Measurements from ENCODE around the gene NKX3-2.

The NKX3-2 gene

GRCh38 chr4:13530823-13531624 lies 13.3 kb downstream of the NKX3-2 start:
- DNase-seq, result no peak

- no peak for DNase-seq
These were observed 15.0 kb downstream of the NKX3-2 start for GRCh38 chr4:13529128-13529919.

- DNase-seq, result no peak
These were observed 15.5 kb downstream of the NKX3-2 start for GRCh38 chr4:13528821-13529127.

GRCh38 chr4:13527981-13528820 lies 16.1 kb downstream of the NKX3-2 start:
- peak in 1 of 2 donors; percentile 22 for DNase-seq

- no peak for DNase-seq
These were observed 16.9 kb downstream of the NKX3-2 start for GRCh38 chr4:13527192-13527980.

GRCh38 chr4:13526658-13527057 lies 17.6 kb downstream of the NKX3-2 start:
- no peak for DNase-seq

GRCh38 chr4:13525606-13526281 lies 18.6 kb downstream of the NKX3-2 start:
- DNase-seq, result no peak

GRCh38 chr4:13524504-13525243 lies 19.6 kb downstream of the NKX3-2 start:
- DNase-seq, result no peak

- DNase-seq, result no peak
These were observed 20.5 kb downstream of the NKX3-2 start for GRCh38 chr4:13523591-13524503.

GRCh38 chr4:13523105-13523477 lies 21.2 kb downstream of the NKX3-2 start:
- DNase-seq, result no peak

- no peak for DNase-seq
These were observed 21.8 kb downstream of the NKX3-2 start for GRCh38 chr4:13522282-13523104.

GRCh38 chr4:13521047-13521446 lies 23.3 kb downstream of the NKX3-2 start:
- no peak for DNase-seq

- DNase-seq, result no peak
These were observed 27.9 kb downstream of the NKX3-2 start for GRCh38 chr4:13516315-13516860.

GRCh38 chr4:13515268-13515667 lies 29.0 kb downstream of the NKX3-2 start:
- DNase-seq, result no peak

- DNase-seq, result no peak
These were observed 29.6 kb downstream of the NKX3-2 start for GRCh38 chr4:13514722-13515121.

- no peak for DNase-seq
These were observed 33.2 kb downstream of the NKX3-2 start for GRCh38 chr4:13511101-13511500.

- DNase-seq, result no peak
These were observed 34.9 kb downstream of the NKX3-2 start for GRCh38 chr4:13509442-13509841.

GRCh38 chr4:13504374-13504773 lies 39.9 kb downstream of the NKX3-2 start:
- DNase-seq, result no peak

- peak; percentile 13 to 88 for DNase-seq
These were observed 45.8 kb downstream of the NKX3-2 start for GRCh38 chr4:13498469-13498868.
